HEK293 (cell line): ENCODE data around the gene LDLRAD4.

ENCODE experiments used
- CTCF ChIA-PET: fragments of 350-600 bp; formaldehyde crosslinking; extraction: SDS; loops from one replicate; lab custom pipeline; 2021; ENCODE audit warnings: antibody characterized with exemption; lab: Yijun Ruan, JAX
- POLR2A ChIA-PET: fragments of 300-600 bp; formaldehyde crosslinking; extraction: SDS; loops from one replicate; lab custom pipeline; 2020; ENCODE audit warnings: antibody characterized with exemption, inconsistent platforms; lab: Yijun Ruan, JAX
- H3K27ac ChIP-seq: fragments of 200-500 bp; sonication (Bioruptor generic); 2 replicates; pipeline ENCODE4 v1.5.1; 2014; ENCODE audit warnings: low read depth, low read length, control low read depth, inconsistent platforms; ENCODE audit errors: extremely low read depth
- H3K36me3 ChIP-seq, 2 experiments: fragments of 200-500 bp in 1 of 2; sonication (Bioruptor generic) in 1 of 2; 1 replicate in 1 of 2; 2 replicates in 1 of 2; pipeline ENCODE4 v1.5.1; 2014 to 2017; ENCODE audit warnings: inconsistent platforms in 2 of 2, low read length in 2 of 2; ENCODE audit not compliant: control insufficient read depth in 2 of 2, insufficient read depth in 1 of 2
- H3K4me1 ChIP-seq: fragments of 200-500 bp; sonication (Bioruptor generic); 2 replicates; pipeline ENCODE4 v1.5.1; 2014; ENCODE audit warnings: mild to moderate bottlenecking, low read length, inconsistent platforms; ENCODE audit not compliant: control insufficient read depth, insufficient read depth
- H3K4me3 ChIP-seq: 2 replicates; pipeline ENCODE4 v1.5.1; 2011; ENCODE audit warnings: low read depth, mild to moderate bottlenecking, control low read depth, low read length, moderate library complexity
- H3K9me3 ChIP-seq: fragments of 200-500 bp; sonication (Bioruptor generic); 2 replicates; pipeline ENCODE4 v1.5.1; 2014; ENCODE audit warnings: low read depth, low read length, inconsistent platforms; ENCODE audit not compliant: control insufficient read depth, insufficient read depth
- BCL11B ChIP-seq: fragments of 450-650 bp; formaldehyde crosslinking; IDR thresholded peaks from 2 replicates; pipeline ENCODE4 v1.5.1; 2016; ENCODE audit warnings: low read depth, missing biosample characterization, missing genetic modification characterization
- GLIS1 ChIP-seq: fragments of 450-650 bp; formaldehyde crosslinking; IDR thresholded peaks from 2 replicates; pipeline ENCODE4 v1.5.1; 2016; ENCODE audit warnings: missing biosample characterization, missing genetic modification characterization
- PRDM1 ChIP-seq: fragments of 450-650 bp; formaldehyde crosslinking; IDR thresholded peaks from 2 replicates; pipeline ENCODE4; 2016; ENCODE audit warnings: missing biosample characterization, missing genetic modification characterization
- RBAK ChIP-seq: fragments of 450-650 bp; formaldehyde crosslinking; IDR thresholded peaks from 2 replicates; pipeline ENCODE4 v1.5.1; 2016; ENCODE audit warnings: missing biosample characterization, missing genetic modification characterization
- TRIM28 ChIP-seq: IDR thresholded peaks from 2 replicates; pipeline ENCODE4 v1.6.1; 2011; ENCODE audit warnings: low read length, control low read depth, borderline replicate concordance
- ZBTB48 ChIP-seq: fragments of 450-650 bp; formaldehyde crosslinking; IDR thresholded peaks from 2 replicates; pipeline ENCODE4 v1.5.1; 2016; ENCODE audit warnings: missing biosample characterization, missing genetic modification characterization
- ZBTB6 ChIP-seq: fragments of 450-650 bp; formaldehyde crosslinking; IDR thresholded peaks from 2 replicates; pipeline ENCODE4 v1.5.1; 2017; ENCODE audit warnings: missing biosample characterization, missing genetic modification characterization
- ZBTB8A ChIP-seq: fragments of 450-650 bp; formaldehyde crosslinking; IDR thresholded peaks from 2 replicates; pipeline ENCODE4 v1.5.1; 2016; ENCODE audit warnings: missing biosample characterization, missing genetic modification characterization
- ZFP69B ChIP-seq: fragments of 450-650 bp; formaldehyde crosslinking; IDR thresholded peaks from 2 replicates; pipeline ENCODE4 v1.5.1; 2016; ENCODE audit warnings: missing biosample characterization, missing genetic modification characterization
- ZNF140 ChIP-seq: fragments of 450-650 bp; formaldehyde crosslinking; IDR thresholded peaks from 2 replicates; pipeline ENCODE4 v1.5.1; 2016; ENCODE audit warnings: missing biosample characterization, missing genetic modification characterization
- ZNF175 ChIP-seq: fragments of 450-650 bp; formaldehyde crosslinking; IDR thresholded peaks from 2 replicates; pipeline ENCODE4 v1.5.1; 2016; ENCODE audit warnings: missing biosample characterization, missing genetic modification characterization
- ZNF214 ChIP-seq: fragments of 450-650 bp; formaldehyde crosslinking; IDR thresholded peaks from 2 replicates; pipeline ENCODE4 v1.5.1; 2017; ENCODE audit warnings: missing biosample characterization, mild to moderate bottlenecking, missing genetic modification characterization, borderline replicate concordance
- ZNF23 ChIP-seq: fragments of 450-650 bp; formaldehyde crosslinking; IDR thresholded peaks from 2 replicates; pipeline ENCODE4 v1.5.1; 2016; ENCODE audit warnings: missing biosample characterization, missing genetic modification characterization, borderline replicate concordance
- ZNF248 ChIP-seq: fragments of 450-650 bp; formaldehyde crosslinking; IDR thresholded peaks from 2 replicates; pipeline ENCODE4 v1.5.1; 2017; ENCODE audit warnings: missing biosample characterization, missing genetic modification characterization
- ZNF391 ChIP-seq: fragments of 450-650 bp; formaldehyde crosslinking; IDR thresholded peaks from 2 replicates; pipeline ENCODE4 v1.5.1; 2016; ENCODE audit warnings: low read depth, missing biosample characterization, missing genetic modification characterization, borderline replicate concordance
- ZNF423 ChIP-seq: fragments of 450-650 bp; formaldehyde crosslinking; IDR thresholded peaks from 2 replicates; pipeline ENCODE4 v1.5.1; 2016; ENCODE audit warnings: missing biosample characterization, missing genetic modification characterization
- ZNF433 ChIP-seq: fragments of 450-650 bp; formaldehyde crosslinking; IDR thresholded peaks from 2 replicates; pipeline ENCODE4 v1.5.1; 2016; ENCODE audit warnings: missing biosample characterization, missing genetic modification characterization, low read depth
- ZNF501 ChIP-seq: fragments of 450-650 bp; formaldehyde crosslinking; IDR thresholded peaks from 2 replicates; pipeline ENCODE4 v1.5.1; 2016; ENCODE audit warnings: missing biosample characterization, missing genetic modification characterization
- ZNF510 ChIP-seq: fragments of 450-650 bp; formaldehyde crosslinking; IDR thresholded peaks from 2 replicates; pipeline ENCODE4 v1.5.1; 2018; ENCODE audit warnings: mild to moderate bottlenecking, missing genetic modification characterization, missing biosample characterization; ENCODE audit not compliant: insufficient replicate concordance
- ZNF549 ChIP-seq: fragments of 450-650 bp; IDR thresholded peaks from 2 replicates; pipeline ENCODE4 v1.5.1; 2018; ENCODE audit warnings: missing biosample characterization, missing genetic modification characterization, mild to moderate bottlenecking, inconsistent platforms, moderate library complexity
- ZNF560 ChIP-seq: fragments of 450-650 bp; formaldehyde crosslinking; IDR thresholded peaks from 2 replicates; pipeline ENCODE4 v1.5.1; 2017; ENCODE audit warnings: missing biosample characterization, missing genetic modification characterization, borderline replicate concordance
- ZNF670 ChIP-seq: fragments of 450-650 bp; formaldehyde crosslinking; IDR thresholded peaks from 2 replicates; pipeline ENCODE4 v1.5.1; 2016; ENCODE audit warnings: missing biosample characterization, missing genetic modification characterization, low read depth
- ZNF692 ChIP-seq: fragments of 450-650 bp; formaldehyde crosslinking; IDR thresholded peaks from 2 replicates; pipeline ENCODE4 v1.5.1; 2016; ENCODE audit warnings: missing biosample characterization, missing genetic modification characterization
- ZNF704 ChIP-seq: fragments of 450-650 bp; formaldehyde crosslinking; IDR thresholded peaks from 2 replicates; pipeline ENCODE4 v1.5.1; 2016; ENCODE audit warnings: missing biosample characterization, missing genetic modification characterization
- ZNF785 ChIP-seq: fragments of 450-650 bp; formaldehyde crosslinking; IDR thresholded peaks from 2 replicates; pipeline ENCODE4 v1.5.1; 2016; ENCODE audit warnings: missing biosample characterization, missing genetic modification characterization
- ZNF837 ChIP-seq: fragments of 450-650 bp; formaldehyde crosslinking; IDR thresholded peaks from 2 replicates; pipeline ENCODE4 v1.5.1; 2016; ENCODE audit warnings: missing biosample characterization, missing genetic modification characterization

LDLRAD4 gene

GRCh38 chr18:13574761-13575160 is 356.2 kb downstream of the LDLRAD4 start (continued):
- TF ChIP-seq ZNF670 (tag by site-specific recombination), result no peak

GRCh38 chr18:13576598-13576997 is 358.0 kb downstream of the LDLRAD4 start:
- no peaks in the 10 kb centered on the region for H3K36me3 ChIP-seq
- no peak overlapping the region for H3K27ac ChIP-seq
- no peak overlapping the region for H3K4me3 ChIP-seq
- TF ChIP-seq ZBTB48 (tag by site-specific recombination) (no peak), GLIS1 (tag by site-specific recombination) (no peak), RBAK (no peak), ZNF560 (tag by site-specific recombination) (no peak), ZNF501 (tag by site-specific recombination) (no peak), ZBTB6 (tag by site-specific recombination) (no peak), ZBTB8A (no peak), ZNF785 (tag by site-specific recombination) (no peak)
- ChIA-PET POLR2A (interaction anchor here (0.8 kb wide), 1 partner anchor 11 kb away, joined by 4 read pairs; no protein-coding TSS in a partner anchor), CTCF (interaction anchor here (0.5 kb wide), 1 partner anchor 107 kb away, joined by 3 read pairs; no protein-coding TSS in a partner anchor)
- H3K4me1 ChIP-seq, result no peaks in the 10 kb centered on the region
- no peaks in the 10 kb centered on the region for H3K9me3 ChIP-seq

GRCh38 chr18:13577091-13577697 is 358.6 kb downstream of the LDLRAD4 start:
- H3K36me3 ChIP-seq, result no peaks in the 10 kb centered on the region
- no peaks in the 10 kb centered on the region for H3K4me1 ChIP-seq
- no peak overlapping the region for H3K27ac ChIP-seq
- TF ChIP-seq ZFP69B (tag by site-specific recombination) (no peak), BCL11B (tag by site-specific recombination) (no peak), ZNF837 (tag by site-specific recombination) (no peak), ZNF704 (no peak), ZNF175 (tag by site-specific recombination) (no peak), ZNF140 (tag by site-specific recombination) (no peak), ZNF391 (tag by site-specific recombination) (no peak), ZNF692 (no peak), ZNF248 (no peak), ZNF23 (tag by site-specific recombination) (no peak), ZNF549 (tag by site-specific recombination) (no peak), PRDM1 (tag by site-specific recombination) (no peak), ZNF510 (tag by site-specific recombination) (no peak), TRIM28 (no peak), ZNF214 (no peak), ZNF433 (tag by site-specific recombination) (no peak), ZNF423 (tag by site-specific recombination) (no peak)
- no peaks in the 10 kb centered on the region for H3K9me3 ChIP-seq
- H3K4me3 ChIP-seq, result no peak overlapping the region
- ChIA-PET POLR2A (no interaction called here), CTCF (interaction anchor here (0.5 to 1.0 kb wide), 2 partner anchors 19 to 107 kb away, joined by 3 read pairs; no protein-coding TSS in a partner anchor)
